ENCODE measurements around the gene CDH12.
"Not testable (repeated sequence)": the region's sequence is repeated elsewhere in the genome, so short reads cannot be mapped to it uniquely, and the experiment has no call there.

The CDH12 gene

DNA sequence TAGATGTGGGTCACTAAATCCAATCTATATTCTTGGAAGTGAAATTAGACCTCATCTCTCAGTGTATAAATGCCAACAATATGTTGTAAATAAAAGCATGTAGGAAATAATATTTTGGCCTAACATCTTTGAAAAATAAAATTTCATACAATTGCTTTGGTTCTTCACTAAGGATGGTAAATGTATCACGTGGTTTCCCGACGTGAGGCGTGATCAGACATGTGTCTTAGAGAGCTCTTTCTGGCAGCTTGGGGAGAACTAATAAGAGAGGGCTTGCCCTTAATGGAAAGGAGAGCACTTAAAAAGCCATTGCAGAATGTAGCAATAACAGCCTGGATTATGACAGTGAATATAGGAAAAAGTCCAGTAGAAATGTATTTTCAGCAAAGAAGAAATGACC is 602.6 kb downstream of the CDH12 start:
- no peak for DNase-seq

DNA sequence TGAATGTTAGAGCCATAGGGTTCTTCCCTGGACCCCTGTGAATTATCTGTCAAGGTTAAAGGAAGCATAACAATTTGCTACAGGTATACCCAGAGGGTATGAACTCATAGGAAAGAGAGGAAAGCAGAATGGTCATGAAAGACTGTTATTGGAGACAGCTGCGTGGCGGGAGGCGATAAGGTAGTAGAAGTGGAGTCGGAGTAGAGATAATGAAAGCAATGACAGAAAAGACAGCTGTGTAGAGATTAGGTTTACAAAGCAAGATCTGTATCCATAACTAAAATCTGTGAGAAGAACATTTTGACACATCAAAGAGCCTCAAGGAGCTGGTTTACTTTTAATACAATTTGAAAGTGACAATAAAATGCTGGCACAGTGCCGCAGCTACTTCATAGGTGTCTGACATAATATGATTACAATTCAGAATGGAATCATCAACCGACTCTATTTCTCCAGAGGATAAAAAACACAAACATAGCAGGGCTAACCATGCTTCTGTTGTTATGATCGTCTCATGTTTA is 603.9 kb downstream of the CDH12 start:
- DNase-seq: no peak

DNA sequence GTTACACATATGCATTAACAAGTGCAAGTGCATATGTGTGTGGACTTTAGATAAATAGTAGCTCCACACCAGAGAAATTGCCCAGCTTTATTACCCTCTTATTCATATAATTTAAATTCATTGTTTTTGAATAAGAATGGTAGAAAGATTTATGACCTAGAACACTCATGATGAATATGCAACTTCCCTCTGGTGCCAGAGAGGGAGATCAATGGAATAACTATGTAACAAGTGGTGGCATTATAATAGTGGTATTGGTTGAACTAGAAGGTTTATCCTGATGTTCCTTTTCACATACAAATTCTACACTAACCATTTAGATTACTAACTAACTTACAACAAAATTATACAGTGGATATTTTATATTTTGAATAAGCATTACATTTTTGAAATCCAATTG is 607.4 kb downstream of the CDH12 start:
- no peak for DNase-seq

DNA sequence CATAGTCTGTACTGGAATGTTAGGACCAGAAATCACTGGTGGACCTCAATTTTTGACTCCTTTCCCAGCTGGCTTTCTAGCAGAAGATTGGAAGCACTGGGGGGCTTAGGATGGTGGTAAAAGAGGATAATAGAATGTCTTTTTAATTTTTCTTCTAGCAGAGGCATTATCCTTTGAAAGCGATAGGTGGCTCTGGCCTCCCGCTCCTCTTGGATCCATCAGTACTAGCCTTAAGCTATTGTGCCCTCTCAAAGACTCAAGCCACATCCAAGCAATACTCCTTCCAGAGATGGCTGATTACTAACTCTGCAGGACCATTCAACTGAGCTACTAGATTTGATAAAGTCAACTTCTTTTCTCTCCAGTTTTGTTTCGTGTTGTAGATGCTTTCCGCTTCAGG is 610.6 kb downstream of the CDH12 start:
- no peak for DNase-seq

DNA sequence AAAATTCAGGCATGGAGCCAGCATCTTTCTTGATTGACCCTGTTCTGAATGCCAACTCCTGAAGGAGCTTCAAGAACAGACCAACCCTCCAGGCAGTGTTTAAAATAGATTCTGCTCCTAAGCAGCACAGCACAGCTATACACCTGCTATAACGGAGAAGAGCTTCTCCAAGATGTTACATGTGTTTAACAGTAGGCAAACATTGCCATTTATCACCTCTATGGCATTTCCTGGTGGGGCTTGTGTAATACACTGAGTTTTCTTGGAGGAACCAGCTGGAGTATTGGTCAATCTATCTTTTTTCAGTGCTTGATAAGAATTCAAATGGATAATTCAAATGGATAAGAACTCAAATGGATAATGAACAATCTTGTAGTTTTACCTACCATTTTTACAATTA is 615.1 kb downstream of the CDH12 start:
- DNase-seq: no peak

DNA sequence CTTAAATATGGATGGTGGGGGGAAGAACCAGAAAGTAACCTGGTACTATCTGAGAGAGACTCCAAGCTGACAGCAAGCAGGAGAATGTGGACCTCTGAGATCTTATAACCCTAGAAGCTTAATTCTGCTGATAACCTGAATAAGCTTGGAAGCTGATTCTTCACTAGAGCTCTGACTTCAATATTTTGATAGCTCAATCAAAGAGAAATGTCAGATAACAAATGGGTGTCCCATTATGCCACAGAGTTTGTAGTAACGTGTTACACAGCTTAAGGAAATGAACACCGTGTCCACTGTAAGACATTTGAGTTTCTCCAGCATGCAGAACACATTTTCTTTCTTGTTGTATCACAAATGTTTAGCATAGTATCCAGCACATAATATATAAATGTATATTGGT is 626.7 kb downstream of the CDH12 start:
- no peak for DNase-seq

DNA sequence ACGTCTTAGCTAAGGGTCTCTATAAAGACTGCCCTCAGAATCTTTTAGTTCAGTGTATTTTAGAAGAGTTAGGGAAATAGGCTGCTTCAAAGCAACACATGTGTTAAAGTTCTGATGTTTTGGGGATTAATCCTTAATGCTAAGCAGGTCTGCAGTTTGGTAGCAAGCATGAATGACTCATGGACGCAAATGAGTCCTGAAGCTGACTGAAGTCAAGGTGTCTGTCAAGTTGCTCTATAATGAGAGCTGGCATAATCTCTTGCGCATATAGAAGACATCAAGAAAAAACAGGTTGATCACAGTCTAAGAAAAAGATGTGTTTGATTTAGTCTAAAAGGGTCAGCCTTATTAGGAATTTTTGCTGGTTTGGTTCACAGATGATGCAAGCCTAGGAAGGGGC is 630.1 kb downstream of the CDH12 start:
- DNase-seq: no peak

DNA sequence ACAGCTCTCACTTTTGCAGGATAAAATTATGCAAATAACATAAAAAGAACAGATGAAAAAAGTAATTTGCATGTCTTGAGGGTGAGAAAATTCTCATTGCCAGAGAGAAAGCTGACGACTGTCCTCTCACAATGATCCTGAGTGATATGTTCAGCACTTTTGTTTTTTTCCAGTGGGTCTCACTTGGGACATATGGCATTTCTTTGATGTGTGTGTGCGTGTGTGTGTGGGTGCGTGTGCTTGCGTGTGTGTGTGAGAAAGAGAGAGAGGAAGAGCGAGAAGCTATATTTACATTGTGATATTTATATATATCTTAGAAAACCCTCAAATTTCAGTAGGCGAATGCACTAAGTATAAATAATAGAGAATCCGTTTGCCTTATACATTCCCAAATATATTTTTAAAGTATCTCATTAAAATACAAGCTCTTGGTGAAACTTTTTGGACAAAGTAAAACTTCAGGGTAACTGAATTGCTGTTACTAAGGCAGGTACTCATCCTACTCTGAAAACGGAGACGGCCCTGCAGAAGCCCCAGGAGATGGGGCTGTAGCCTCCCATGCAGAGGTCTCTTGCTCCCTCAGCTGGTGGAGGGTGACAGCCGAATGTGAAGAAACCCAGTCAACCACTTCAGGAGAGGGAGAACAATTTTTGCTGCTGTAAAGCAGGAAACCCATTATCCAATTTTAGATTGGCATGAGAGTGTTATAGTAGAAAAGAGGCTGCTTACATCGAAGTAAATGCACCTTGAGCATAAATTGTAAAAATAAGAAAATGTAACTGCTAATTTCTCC is 639.2 kb downstream of the CDH12 start:
- DNase-seq: not testable (repeated sequence)

DNA sequence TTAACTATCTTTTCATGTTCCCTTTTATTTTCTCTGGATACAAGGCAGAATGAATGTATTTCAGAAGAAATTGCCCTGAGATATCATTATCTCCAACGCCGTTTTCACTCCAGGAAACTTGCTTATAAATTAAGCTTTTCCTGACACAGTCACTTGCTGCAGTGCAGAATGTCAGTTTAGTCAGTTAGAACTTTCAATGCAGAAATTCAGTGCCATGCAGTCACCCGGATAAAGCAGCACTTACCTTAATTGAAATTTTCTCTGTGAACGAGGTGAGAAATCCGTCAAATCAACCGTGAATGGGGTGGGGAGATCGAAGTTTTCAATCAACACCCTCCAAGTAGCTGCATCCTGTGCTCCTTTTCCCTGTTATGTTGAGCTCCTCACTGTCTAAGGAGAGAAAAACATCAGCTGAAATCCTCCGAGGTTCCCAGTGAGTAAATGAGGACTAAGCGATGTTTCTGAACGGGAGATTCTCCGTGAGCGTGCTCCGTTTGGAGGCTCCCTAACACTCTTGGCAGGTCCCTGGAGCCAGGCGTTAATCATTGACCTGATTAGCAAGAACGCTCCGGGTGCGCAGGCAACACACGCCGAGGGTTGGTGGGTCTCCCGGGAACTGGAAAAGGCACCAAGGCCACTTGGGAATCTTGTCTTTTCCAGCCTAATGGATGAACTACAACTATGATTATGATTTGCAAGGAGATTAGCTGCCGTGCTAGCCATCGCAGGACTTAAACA is 640.7 kb downstream of the CDH12 start:
- DNase-seq: not testable (repeated sequence)

DNA sequence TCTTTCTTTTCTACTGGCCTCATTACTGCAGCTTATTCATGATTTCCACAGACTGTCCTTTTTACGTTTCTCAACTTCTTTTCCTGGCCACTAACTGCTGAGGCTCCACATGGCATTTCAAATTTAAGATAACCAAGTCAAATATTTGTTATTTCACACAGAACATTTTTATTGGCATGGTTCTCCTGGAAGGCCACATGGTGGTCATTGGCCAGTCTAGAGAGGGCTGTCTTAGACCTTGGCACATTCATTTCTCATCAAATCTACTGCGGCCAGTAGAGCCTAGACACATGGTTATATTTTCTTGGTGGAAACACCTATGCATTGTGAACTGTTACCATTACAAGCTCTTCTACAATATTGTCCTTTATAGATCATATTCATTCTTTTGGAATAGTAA is 644.7 kb downstream of the CDH12 start:
- not testable (repeated sequence) for DNase-seq

DNA sequence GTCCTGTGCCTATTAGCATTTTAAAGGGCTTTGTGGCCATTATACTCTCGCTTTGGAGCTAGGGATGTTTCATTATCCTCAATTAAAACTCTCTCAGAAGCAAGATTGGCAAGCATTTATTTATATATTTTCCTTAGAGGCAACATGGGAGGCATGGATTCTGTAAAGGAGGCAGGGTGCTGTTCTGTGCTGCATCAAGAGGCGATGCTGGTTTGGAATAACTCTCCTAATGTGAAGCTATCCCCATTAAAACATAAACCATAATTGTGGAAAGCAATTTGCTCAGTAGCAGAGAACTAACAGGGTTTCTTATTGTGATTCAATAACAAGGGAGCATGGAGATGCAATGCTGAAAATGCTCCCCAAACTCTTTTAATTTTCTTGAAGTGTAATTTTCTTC is 664.5 kb downstream of the CDH12 start:
- not testable (repeated sequence) for DNase-seq

DNA sequence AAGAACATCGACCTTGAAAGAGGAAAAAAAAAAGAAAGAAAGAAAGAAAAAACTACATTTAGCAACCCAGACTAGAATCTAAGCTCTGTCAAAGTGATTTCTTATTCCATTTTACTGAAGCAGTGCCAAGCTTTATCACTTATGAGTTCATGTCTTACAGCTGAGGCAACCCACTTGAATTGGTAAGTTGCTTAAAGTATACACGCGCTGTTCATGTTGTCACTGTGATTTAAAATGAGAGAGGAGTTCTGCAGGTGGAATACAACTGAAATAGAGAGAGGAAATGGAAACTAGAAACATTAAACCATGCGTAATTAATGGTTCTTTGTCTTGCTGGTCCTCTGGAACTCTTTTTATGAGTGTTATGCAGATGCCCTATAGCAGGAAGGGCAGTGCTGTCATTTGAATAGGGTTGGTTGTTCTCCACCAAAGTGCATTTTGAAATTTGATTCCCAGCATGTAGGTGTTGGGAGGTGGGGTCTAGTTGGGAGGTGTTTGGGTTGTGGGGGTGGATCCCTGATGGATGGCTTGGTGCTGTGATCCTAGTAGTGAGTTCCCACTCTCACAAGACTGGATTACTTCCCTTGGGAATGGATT is 665.4 kb downstream of the CDH12 start:
- not testable (repeated sequence) for DNase-seq

DNA sequence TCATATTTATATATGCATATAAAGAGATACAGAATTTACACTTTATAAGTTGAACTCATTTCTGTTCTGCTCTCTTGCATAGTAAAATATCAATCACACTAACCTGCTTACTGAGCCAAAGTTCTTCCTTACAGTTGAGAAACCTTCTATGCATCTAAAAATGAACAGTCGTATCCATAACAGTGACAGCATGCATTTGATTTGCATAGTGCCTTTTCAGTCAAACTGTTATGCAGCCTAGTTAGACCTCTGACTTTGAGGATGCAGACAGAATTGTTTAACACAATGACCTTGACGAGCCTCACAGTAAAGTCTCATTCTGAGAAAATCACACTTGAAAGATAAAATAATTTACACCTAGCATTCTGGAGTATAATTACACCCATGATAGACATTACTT is 683.9 kb downstream of the CDH12 start:
- DNase-seq: not testable (repeated sequence)

DNA sequence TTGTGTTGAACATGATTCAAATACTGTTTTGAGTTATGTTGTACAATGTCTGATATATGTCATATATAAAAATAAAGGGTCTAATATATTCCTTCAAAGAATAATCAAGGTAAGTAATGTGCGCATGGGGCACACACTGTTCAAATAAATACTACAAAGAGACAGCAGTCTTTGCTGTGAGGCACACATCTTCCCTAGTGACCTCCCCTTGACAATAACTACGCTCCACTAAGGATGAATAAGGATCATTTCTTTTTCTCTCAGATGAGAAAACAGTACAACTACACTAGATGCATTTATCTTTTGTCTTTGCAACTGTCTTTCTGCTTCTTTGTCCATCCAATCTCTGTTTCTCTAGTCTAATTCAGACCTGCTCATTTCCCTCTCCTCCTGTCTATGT is 684.4 kb downstream of the CDH12 start:
- DNase-seq: not testable (repeated sequence)

DNA sequence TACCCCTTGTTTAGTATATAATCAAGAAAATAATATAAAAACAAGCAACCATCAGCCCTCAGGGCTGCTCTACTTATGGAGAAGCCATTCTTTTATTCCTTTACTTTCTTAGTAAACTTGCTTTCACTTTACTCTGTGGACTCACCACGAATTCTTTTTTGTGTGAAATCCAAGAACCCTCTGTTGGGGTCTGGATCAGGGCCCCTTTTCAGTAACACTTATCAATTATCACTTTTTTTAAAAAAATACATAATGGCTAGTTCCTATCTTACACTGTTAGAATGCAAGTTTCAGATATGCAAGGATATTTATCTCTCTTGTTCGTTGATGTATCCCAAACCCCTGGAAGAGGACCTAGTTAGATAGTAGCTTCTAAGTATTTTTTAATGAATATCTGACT is 687.2 kb downstream of the CDH12 start:
- DNase-seq: not testable (repeated sequence)

DNA sequence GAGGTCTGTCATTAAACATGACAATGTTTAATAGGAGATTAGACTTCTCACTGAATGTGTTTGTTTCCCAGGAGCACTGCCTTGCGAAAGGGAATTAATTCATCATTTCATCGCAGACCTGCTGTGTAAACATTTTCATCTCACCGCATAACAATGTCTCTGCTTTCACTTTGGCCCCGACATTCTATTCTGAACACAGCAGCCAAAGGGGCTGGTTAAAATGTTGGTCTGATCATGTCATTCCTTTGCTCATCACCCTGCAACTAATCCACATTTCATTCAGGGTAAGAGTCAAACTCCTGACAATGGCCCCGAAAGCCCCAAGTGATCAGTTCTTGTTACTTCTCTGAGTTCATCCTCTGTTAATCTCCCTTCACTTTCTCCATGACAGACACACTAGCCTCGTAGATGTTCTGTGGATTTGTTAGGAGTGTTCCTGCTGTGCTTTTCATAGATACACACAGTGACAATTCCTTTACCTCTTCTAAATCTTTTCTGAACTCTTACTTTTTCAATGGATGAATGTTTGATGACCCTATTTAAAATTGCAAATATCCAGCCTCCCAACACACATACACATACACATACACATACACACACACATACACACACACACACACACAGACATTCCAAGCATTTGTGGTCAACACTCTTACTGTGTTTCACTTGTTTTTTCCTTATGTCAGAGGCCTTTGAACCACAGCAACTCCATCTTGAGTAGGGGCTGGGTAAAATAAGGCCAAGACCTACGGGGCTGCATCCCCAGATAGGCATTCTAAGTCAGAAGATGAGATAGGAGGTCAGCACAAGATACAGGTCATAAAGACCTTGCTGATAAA is 688.0 kb downstream of the CDH12 start:
- DNase-seq: not testable (repeated sequence)

DNA sequence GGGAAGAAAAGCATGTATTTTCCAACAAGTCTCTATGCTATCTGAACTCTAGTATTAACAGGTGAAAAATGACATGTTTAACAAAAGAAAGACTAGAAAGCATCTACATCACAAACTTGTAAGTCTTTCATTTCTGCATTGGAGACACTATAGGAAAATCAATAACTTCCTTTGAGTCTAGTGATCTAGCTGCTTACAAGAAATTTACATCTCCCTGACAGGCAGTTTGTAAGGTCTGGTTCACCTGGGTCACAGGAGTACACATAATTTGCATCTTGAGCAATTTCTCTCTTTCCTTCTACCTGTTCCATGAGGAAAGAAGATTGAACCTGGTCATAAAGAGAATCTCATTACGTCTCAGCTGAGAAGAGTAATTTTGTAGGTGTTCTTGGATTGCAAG is 696.2 kb downstream of the CDH12 start:
- DNase-seq: not testable (repeated sequence)

DNA sequence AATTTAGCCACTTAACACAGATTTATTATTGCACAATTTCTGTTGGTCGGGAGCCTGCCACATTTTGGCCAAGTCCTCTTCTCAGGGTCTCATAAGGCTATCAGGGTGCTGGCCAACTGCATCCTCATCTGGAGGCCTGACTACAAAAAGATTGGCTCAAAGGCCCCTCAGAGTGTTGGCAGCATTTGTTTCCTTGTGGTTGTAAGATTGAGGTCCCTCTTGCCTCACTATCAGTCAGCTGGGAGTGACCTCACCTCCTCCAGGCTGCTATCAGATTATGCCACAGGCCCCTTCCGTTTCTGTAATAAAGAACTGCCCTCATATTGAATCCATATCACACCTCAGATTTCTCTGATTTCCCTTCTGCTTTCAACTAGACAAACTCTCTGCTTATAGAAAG is 698.4 kb downstream of the CDH12 start:
- not testable (repeated sequence) for DNase-seq

DNA sequence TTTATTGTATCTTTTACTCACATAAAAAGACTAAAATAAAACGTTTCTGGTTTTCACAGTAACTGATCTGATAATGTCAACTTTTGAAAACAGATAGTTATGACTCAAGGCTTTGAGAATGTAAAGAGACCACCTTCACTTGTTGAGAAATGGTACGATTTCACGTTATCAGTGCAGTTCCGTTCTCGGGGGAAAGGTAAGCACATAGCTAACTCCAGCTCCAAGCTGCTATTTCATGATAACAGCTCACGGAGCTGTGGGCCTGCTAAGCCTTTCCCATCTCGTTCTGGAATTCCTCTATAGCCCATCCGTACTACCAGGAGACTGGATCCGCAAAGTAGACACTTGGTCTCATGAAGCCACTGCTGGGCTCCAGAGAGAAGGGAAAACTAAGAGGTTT is 701.3 kb downstream of the CDH12 start:
- not testable (repeated sequence) for DNase-seq

DNA sequence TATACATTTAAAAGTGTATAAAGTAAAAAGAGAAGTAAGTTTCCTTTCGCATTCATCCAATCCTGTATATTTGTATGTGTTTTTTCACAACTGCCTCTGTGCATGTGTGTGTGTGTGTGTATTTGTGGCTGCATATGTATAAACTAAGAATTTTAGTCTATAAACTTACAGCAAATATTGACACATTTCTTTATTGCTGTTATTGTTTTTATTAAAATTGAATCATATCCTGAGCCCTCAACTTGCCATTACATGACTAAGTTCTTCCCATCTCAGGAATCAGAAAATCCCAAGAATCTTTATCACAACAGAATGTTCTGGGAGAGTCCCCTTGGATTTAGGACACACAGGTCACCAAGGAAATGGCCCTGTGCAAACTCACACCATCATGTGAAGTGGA is 712.7 kb downstream of the CDH12 start:
- DNase-seq: not testable (repeated sequence)

DNA sequence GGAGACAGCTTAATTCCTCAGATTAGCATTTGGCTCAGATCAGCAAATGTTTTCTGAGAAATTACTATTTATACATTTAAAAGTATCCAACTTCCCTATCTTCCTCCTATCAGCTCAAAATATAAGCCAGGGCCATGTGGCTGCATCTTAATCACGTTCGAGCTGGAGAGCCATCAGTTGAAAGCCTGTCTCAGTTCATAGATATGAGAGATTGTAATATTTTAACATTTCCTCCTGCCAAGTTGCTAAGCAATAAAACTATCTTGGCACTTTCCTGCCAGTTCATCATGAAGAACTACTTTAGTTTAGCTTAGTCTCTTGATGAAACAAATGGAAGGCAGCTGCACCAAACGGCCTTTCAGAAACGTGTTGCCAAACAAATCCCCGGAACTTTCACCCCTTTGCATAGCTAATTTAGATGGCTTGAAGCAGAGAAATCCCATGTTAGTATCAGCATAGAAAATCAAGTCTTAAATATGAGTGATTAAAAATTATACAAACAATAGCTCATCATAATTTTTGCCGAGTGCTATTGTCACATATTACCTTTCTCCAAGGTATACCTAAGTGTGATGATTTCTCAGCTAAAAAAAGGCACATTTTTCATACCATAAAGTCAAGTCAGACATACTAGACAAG is 713.4 kb downstream of the CDH12 start:
- not testable (repeated sequence) for DNase-seq

DNA sequence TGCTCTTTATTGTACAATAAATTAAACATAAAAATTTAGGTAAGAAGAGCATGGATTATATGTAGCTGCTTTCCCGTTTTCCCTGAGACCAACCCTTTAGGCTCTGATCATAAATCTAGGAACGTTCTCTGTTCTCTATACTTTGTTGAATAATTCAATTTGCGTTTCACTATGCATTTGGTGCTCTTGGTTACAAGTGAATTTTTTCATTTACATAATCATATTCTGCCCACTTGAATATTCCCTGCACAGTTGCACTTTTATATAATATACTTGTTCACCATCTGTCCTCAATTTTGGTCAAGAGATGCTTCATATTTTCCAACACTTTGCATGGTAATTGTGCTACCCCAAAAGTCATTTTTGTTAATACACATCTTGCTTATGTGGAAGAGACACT is 741.8 kb downstream of the CDH12 start:
- no peak for DNase-seq

Data from DMS79 treated with DMSO at 0.1 percent for 48 hours (cell line).